ENCODE results near the gene CALR.

Gene CALR

DNA sequence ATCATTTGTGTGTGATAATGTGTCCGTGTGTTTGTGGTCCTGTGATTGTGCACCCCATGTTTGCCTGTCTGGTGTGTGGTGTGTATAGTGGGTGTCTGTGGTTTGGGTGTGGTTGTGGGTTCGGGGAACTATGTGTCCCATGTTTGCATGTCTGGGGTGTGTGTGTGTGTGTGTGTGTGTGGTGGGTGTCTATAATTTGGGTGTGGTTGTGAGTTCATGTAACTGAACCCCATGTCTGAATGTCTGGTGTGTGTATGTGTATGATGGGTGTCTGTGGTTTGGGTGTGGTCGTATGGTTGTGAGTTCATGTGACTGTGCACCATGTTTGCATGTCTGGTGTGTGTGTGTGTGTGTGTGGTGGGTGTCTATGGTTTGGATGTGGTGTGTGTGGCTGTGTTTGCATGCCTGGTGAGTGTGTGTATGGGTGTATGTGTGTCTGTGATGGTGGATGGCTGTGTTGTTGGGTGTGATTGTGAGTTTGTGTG is 45.8 kb downstream of the CALR start:
- peak; percentile 29 for DNase-seq

DNA sequence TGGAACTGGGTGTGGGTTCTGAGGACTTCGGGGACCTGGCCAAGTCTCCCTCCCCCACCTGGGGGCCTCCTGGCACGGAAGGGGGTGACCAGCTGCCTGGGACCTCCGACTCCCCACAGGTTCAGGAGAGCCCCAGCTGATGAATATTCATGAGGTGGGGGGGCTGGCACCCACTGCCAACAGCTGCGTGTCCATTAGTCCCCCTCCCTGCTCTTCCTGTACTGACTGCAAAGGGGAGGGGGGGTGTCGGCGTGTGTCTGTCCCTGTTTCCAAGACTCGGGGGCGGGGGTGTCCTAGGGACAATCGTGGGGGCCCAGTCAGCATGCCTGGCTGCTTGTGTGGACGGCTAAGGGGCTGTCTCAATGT is 46.3 kb downstream of the CALR start:
- DNase-seq = no peak

DNA sequence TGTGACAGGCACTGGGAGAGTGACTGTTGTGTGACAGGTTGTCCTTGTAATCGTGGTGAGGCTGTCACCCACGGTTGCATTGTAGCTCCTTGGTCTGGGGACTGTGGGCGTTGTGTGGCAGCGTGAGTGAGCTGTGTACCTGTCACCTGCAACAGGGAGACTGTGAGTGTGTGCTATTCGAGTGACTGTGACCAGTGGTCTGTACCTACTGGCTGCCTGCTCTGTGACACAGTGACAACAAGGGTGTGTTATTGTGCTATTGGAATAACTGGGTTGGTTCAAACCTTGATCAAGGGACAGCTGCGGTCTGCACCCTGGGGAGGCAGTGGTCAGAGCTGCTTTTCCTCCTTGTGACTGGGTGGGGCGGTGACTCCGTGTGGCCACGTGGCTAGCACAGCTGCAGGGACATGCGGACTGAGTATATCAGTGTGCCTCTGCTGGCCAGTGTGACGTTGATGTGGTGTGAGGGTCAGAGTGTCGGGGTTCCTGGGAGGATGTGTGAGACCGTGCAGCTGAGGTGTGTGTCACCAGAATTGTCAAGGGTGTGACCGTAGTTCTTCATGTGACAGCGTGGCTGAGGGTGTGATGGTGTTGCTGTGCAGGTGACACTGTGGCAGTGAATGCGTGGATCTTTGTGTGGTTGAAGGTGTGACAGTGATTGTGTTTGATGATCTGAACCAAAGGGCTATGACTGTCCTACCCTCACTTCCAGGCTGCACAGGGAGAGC is 46.8 kb downstream of the CALR start:
- peak; percentile 30 for DNase-seq

DNA sequence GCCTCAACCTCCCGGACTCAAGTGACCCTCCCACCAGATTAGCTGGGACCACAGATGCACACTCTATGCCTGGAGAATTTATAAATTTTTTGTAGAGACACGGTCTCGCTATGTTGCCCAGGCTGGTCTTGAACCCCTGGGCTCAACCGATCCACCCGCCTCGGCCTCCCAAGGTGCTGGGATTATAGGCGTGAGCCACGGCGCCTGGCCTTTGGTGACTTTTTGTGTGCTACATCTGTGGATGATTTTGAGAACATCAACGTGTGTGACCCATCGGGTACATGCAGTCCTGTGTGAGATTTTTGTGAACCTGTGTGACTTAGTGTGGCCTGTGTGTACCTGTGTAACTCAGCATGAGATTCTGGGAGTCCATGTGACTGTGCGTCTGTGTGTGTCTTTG is 48.3 kb downstream of the CALR start:
- no peak for DNase-seq

DNA sequence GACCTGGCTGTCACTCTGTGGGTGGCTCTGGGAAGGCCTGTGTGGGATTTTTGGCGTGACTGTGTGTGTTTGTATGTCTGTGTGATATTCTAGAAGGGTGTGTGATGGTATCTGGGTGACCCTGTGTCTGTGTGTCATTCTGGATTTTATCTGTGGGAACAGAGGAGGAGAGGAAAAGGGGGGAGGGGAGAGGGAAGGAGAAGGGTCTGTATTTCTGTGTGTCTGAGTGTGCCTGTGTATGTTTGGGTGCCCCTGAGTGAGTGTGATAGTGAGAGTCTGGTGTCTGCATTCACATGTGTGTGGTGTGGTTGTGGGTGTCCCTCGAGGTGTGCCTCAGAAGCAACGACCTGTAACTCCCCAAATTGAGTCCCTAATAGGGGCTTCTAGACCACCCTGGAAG is 48.8 kb downstream of the CALR start:
- no peak for DNase-seq

DNA sequence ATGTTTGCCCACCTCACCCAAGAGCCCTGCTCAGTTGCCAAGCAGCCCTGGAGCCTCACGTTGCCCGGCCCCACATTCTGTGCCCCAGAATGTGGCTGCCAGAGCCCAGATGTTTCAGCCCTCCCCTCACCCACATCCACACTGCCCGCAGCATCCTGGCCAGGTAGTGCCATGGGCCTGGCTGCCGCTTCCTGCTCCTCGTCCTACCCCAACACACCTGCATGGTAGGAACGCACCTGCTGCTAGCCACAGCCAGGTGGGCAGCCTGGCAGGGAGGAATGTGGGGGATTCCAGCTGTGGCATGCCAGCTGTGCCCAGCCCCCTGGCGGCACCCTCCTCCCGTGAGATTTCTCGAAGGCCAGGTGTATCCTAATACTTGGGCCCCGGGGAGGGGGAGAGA is 49.4 kb downstream of the CALR start:
- DNase-seq = no peak

DNA sequence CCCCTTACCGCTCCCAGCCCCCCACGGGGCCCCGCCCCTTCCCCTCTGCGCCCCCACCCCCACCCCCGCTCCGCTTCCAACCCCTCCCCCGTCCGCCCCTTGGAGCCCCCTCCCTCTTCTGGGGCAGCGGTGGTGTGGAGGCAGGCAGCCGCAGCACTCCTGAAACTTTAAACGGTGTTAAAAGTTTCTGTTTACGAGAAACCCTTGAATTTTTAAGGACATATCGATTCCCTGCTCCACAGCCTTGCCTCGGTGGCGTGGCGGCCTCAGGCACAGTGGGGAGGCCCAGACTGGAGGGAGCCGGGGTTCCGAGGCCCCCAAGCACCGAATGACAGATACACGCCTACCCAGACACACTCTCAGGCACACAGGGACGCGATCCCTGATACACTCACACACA is 52.0 kb downstream of the CALR start:
- no peak for DNase-seq

DNA sequence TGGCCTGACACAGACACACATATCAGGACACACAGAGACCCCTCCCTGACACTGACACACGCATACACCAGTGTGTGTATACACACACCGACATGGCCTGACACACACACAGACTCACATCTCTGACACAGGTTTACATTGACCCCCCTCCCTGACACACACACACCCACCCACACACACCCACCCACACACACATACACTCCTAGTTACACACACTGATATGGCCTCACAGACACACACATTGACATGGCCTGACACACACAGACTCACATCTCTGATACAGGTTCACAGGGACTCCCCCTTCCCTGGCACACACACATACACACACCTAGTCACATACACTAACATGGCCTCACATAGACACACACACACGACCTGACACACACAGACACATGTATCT is 52.4 kb downstream of the CALR start:
- no peak for DNase-seq

DNA sequence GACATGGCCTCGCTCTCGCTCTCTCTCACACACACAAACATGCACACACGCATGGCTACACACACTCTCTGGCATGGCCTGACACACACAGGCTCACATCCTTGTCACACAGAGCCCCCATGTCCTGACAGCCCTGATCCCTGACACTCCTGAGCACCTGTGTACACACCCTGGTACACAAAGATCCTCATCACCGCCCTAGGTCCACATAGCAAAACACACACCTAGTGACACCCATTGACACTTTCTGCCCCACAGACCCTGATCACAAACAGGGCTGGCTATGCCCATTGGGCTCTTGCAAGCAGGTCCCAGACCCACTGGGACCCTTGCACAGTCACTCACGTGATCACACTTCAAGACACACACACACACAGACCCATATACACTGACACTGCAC is 52.9 kb downstream of the CALR start:
- no peak for DNase-seq

DNA sequence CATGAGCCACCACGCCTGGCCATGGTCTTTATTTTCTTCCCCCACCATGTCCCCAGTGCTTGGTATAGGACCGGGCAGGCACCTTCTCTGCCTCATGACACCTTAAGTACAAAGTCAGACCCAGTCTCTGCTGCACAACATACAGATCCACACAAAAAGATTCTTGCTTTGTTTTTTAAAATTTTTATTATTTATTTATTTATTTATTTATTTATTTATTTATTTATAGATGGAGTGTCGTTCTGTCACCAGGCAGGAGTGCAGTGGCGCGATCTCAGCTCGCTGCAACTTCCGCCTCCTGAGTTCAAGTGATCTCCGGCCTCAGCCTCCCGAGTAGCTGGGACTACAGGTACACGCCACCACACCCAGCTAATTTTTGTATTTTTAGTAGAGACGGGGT is 54.3 kb downstream of the CALR start:
- no peak for DNase-seq

DNA sequence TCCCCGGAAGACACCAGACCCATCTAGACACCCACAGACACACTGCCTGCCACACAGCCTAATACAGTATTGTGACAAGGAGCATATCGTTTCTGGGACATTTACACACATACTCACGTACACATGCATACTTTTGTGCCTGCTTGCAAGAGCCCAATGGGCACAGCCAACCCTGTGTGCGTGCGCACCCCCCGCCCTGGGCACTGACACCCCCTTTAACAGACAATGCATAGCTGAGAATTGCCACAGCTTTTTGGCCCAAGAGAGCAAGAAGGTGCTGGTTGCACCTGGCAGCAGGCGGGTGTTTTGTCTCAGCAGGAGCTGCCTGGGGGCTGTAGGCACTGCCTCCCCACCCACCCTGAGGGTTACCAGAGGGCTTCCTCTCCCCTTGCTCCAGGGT is 55.2 kb downstream of the CALR start:
- DNase-seq = no peak

Measured in CD4-positive, alpha-beta T cell treated with Interleukin-10 for 1 hour (primary cell).